GM19351 (cell line): ENCODE measurements around the gene SFMBT1.

Source experiments
- ATAC-seq: cut with Tn5 transposase; IDR thresholded peaks from one replicate; pipeline ENCODE4 v1.9.1; 2021; ENCODE audit warnings: mild to moderate bottlenecking, moderate library complexity; ENCODE audit not compliant: unreplicated experiment

The SFMBT1 gene

DNA sequence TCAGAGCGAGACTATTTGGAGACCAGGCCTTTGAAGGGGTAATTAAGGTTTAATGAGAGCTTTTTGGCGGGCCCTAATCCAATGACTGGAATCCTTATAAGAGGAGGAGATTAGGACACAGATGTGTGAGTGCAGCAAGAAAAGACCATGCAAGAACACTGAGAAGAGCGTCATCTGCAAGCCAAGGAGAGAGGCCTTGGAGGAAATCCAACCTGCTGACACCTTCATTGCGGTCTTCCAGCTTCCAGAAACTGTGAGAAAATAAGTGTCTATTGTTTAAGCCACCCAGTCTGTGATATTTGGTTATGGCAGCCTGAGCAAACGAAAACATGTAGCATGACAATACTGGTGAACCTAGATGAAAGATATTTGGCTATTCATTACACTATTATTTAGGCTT lies 188.0 kb downstream of the SFMBT1 start:
- ATAC-seq, result no peak

DNA sequence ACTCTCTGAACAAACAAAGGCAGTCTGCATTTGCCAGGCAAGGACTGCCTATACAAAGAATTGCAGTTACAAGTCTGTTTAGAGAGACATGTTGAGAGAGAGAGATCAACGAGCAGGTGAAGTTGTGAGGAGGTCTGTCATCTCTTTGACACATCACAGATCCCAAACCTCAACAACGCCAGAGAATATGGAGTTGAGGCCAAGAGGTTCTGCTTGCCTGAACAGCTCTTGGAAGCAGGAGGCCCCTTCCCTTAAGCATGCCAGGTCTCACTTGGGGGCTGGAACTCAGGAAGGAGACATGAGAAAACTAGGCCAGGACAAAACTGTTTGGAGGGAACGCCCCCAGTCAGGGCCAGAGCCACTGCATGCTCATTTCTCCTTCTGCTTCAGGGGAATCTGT lies 188.7 kb downstream of the SFMBT1 start:
- ATAC-seq, result no peak

DNA sequence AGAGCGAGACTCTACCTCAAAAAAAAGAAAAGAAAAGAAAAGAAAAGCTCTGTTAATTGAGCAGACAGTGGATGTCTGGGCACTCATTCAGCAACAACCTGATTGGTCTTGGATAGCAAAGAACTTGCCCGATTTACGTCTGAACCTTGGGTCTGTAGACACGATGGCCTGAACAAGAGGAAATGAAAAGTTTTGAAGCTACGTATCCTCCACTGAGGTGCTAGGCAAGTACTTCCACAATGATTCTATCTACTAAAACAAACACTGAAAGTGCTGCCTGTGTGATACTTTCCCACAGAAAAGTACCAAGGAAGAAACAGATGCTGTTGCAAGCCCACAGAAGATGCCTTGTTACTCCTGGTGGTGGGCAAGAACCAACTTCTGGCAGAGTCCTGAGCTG lies 189.2 kb downstream of the SFMBT1 start:
- ATAC-seq, result no peak

DNA sequence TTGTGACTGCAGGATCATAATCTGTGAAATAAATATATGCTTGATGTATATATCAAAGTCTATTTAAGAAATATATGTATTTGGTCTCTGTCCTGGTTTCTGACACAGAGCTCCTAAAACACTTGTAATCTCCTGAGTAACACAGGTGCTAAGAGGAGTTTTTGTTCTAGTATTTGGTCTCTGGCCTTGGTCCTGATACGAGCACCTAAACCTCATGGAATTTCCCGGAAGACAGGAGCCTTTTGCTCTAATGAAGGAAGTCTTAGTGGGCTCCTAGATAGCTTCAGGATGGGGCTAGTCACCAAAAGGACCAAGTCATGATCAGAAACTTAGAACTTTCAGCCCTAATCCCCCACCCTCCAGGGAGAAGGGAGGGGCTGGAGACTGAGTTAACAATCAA lies 191.9 kb downstream of the SFMBT1 start:
- no peak for ATAC-seq
